Sigmoid colon (tissue), 7 donors: ENCODE data around the gene UBE2QL1. TPM values are rescaled to one million over a fixed set of nuclear protein-coding genes. Genes with fewer than 3 reads are reported as not detected.

Source experiments
- DNase-seq: peaks from one replicate; pipeline ENCODE4 v3.0.0-alpha.2; 2019
- H3K27ac ChIP-seq, 4 donors: fragments of 200-600 bp; sonication (generic); one replicate each; pipeline ENCODE4 v1.5.1; 2016 to 2019; ENCODE audit warnings: mild to moderate bottlenecking in 1 of 4
- H3K27me3 ChIP-seq, 3 donors: fragments of 200-600 bp; sonication (generic); one replicate each; pipeline ENCODE4 v1.5.1; 2019; ENCODE audit warnings: mild to moderate bottlenecking in 1 of 3
- H3K36me3 ChIP-seq, 4 donors: fragments of 200-600 bp; sonication (generic); one replicate each; pipeline ENCODE4 v1.5.1; 2016 to 2019
- H3K4me1 ChIP-seq, 4 donors: fragments of 200-600 bp; sonication (generic); one replicate each; pipeline ENCODE4 v1.5.1; 2017 to 2019
- H3K4me3 ChIP-seq, 4 donors: fragments of 200-600 bp; sonication (generic); one replicate each; pipeline ENCODE4 v1.5.1; 2017 to 2019; ENCODE audit warnings: mild to moderate bottlenecking in 2 of 4, moderate library complexity in 1 of 4
- H3K9me3 ChIP-seq, 4 donors: fragments of 200-600 bp in 3 of 4; sonication (generic) in 3 of 4; one replicate each; pipeline versions ENCODE4 v1.5.1 to v1.6.1; 2013 to 2019
- CTCF ChIP-seq, 4 experiments: fragments of 450-650 bp in 3 of 4; fragments of 200-600 bp in 1 of 4; IDR thresholded peaks; one replicate each; pipeline ENCODE4 v1.5.1; 2016 to 2019; ENCODE audit warnings: antibody characterized with exemption in 4 of 4, mild to moderate bottlenecking in 3 of 4, moderate library complexity in 2 of 4
- EP300 ChIP-seq, 4 donors: sonication (generic); formaldehyde crosslinking; IDR thresholded peaks; one replicate each; pipeline ENCODE4 v1.6.1; 2017; ENCODE audit warnings: antibody characterized with exemption in 4 of 4
- POLR2A ChIP-seq, 2 donors: fragments of 450-650 bp; IDR thresholded peaks; one replicate each; pipeline ENCODE4 v1.6.1; 2016; ENCODE audit warnings: antibody characterized with exemption in 2 of 2, mild to moderate bottlenecking in 2 of 2, moderate library complexity in 2 of 2
- POLR2AphosphoS5 ChIP-seq, 4 donors: sonication (generic); formaldehyde crosslinking; IDR thresholded peaks; one replicate each; pipeline ENCODE4 v1.6.1; 2017; ENCODE audit warnings: antibody characterized with exemption in 4 of 4
- WGBS, 2 donors: extraction: QIAGEN DNeasy Blood & Tissue Kit; methylation state at CpG; one replicate each; pipeline ENCODE4 v1.1.7; 2013; 5-methylcytosine and 5-hydroxymethylcytosine counted together
- intact Hi-C: fragments of 100-400 bp; cut with DNase I; formaldehyde crosslinking; loops from one replicate; pipeline ENCODE4 v1.15.1; 2023
- polyA plus RNA-seq, 3 donors: library from polyadenylated mRNA; stranded (reverse); fragments of 200-250 nt; gene quantifications; one replicate each; pipeline ENCODE4 v1.2.3, GENCODE V29; 2013
- total RNA-seq, 4 donors: library from RNA; depleted of rRNA; stranded (reverse); fragments of >200 nt; gene quantifications; one replicate each; pipeline ENCODE4 v1.1.0, GENCODE V29; 2016
- donor health status: healthy with polysubstance abuse.
- donor health status: Bipolar disorder and iron deficiency.
- donor health status: healthy.

The UBE2QL1 gene
- total and polyA plus RNA-seq, 7 donors, result under 0.01 to 5.5 (median 3.6) TPM

DNA sequence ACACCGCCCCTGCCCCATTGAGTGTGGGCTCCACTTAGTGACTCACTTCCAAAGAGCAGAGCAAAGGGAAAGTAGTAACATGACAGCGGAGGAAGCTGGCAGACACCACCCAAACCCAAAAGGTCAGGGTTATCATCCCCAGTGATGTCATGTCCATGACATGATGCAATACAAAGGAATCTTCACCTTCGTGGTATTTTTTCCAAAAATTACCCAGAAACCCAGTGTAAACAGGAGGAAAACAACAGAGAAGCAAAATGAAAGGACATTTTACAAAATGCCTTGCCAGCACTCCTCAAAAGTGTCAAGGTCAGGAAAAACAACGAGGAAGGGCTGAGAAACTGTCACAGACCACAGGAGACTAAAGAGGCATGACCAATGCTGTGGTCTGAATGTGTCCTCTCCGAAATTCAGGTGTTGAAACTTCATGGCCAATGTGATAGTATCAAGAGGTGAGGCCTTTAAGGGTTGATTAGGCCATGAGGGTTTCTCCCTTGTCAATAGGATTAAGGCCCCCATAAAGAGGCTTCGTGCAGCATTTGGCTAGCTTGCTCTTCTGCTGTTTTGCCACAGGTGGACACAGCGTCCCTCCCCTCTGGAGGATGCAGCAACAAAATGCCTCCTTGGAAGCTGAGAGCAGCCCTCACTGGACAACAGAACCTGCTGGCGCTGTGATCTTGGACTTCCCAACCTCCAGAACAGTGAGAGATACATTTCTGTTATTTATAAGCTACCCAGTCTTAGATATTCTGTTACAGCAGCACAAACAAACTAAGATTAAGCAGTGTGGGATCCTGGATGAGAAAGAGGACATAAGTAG, 39.8 kb upstream of the UBE2QL1 start:
- Histone ChIP-seq H3K36me3 (no peaks in the 10 kb centered on the region), H3K4me3 (no peak overlapping the region), H3K27ac (no peak overlapping the region), H3K4me1 (peaks cover 0 to 6% (median 0%) of the 10 kb centered on the region in 4 donors), H3K9me3 (no peaks in the 10 kb centered on the region), H3K27me3 (no peaks in the 10 kb centered on the region)
- intact Hi-C loops, result no loop called here
- 72 to 85% methylated on average over 8 of the region's 8 CpGs for WGBS, 2 donors
- TF ChIP-seq POLR2A (IDR thresholded peaks at IDR 0.05), result no peak
- no peak for TF ChIP-seq CTCF (IDR thresholded peaks at IDR 0.05)
- TF ChIP-seq EP300 (IDR thresholded peaks at IDR 0.05), result no peak
- TF ChIP-seq POLR2AphosphoS5 (IDR thresholded peaks at IDR 0.05), result no peak
- no peak for DNase-seq

GRCh38 chr5:6410421-6410820, 38.2 kb upstream of the UBE2QL1 start:
- no peak overlapping the region for H3K4me3 ChIP-seq
- intact Hi-C loops, result no loop called here
- peaks cover 0 to 6% (median 0%) of the 10 kb centered on the region in 4 donors for H3K4me1 ChIP-seq
- no peak for DNase-seq
- H3K36me3 ChIP-seq, result no peaks in the 10 kb centered on the region
- no peak overlapping the region for H3K27ac ChIP-seq
- no peak for TF ChIP-seq CTCF (IDR thresholded peaks at IDR 0.05)
- TF ChIP-seq EP300 (IDR thresholded peaks at IDR 0.05), result no peak
- no peak for TF ChIP-seq POLR2A (IDR thresholded peaks at IDR 0.05)
- no peak for TF ChIP-seq POLR2AphosphoS5 (IDR thresholded peaks at IDR 0.05)
- H3K27me3 ChIP-seq, result no peaks in the 10 kb centered on the region
- no peaks in the 10 kb centered on the region for H3K9me3 ChIP-seq
- WGBS, 2 donors, result 89 to 90% methylated on average over 9 of the region's 9 CpGs

- 92 to 93% methylated on average over 15 of the region's 15 CpGs for WGBS, 2 donors
- Histone ChIP-seq H3K27me3 (no peaks in the 10 kb centered on the region), H3K4me1 (peaks cover 0 to 6% (median 0%) of the 10 kb centered on the region in 4 donors), H3K4me3 (no peak overlapping the region), H3K27ac (no peak overlapping the region), H3K36me3 (no peaks in the 10 kb centered on the region), H3K9me3 (no peaks in the 10 kb centered on the region)
- no peak for DNase-seq
- TF ChIP-seq POLR2AphosphoS5 (IDR thresholded peaks at IDR 0.05) (no peak), CTCF (IDR thresholded peaks at IDR 0.05) (no peak), POLR2A (IDR thresholded peaks at IDR 0.05) (no peak), EP300 (IDR thresholded peaks at IDR 0.05) (no peak)
- intact Hi-C loops, result no loop called here
Measured at GRCh38 chr5:6411141-6411540, 37.5 kb upstream of the UBE2QL1 start.

GRCh38 chr5:6412811-6413210, 35.8 kb upstream of the UBE2QL1 start:
- H3K9me3 ChIP-seq, result no peaks in the 10 kb centered on the region
- peaks cover 0 to 6% (median 0%) of the 10 kb centered on the region in 4 donors for H3K4me1 ChIP-seq
- DNase-seq, result no peak
- no peak overlapping the region for H3K4me3 ChIP-seq
- no peaks in the 10 kb centered on the region for H3K27me3 ChIP-seq
- WGBS, 2 donors, result 71 to 75% methylated on average over 4 of the region's 4 CpGs
- H3K27ac ChIP-seq, result no peak overlapping the region
- no peaks in the 10 kb centered on the region for H3K36me3 ChIP-seq
- TF ChIP-seq CTCF (IDR thresholded peaks at IDR 0.05), result no peak
- TF ChIP-seq POLR2AphosphoS5 (IDR thresholded peaks at IDR 0.05), result no peak
- TF ChIP-seq POLR2A (IDR thresholded peaks at IDR 0.05), result no peak
- no peak for TF ChIP-seq EP300 (IDR thresholded peaks at IDR 0.05)
- intact Hi-C loops, result no loop called here
